Measurements from ENCODE around the gene ARID1B.

Gene ARID1B

GRCh38 chr6:157200611-157201010 lies 423.4 kb downstream of the ARID1B start:
- no peak for DNase-seq

GRCh38 chr6:157201083-157201482 lies 423.9 kb downstream of the ARID1B start:
- DNase-seq: no peak

- DNase-seq: no peak
Observed at GRCh38 chr6:157203312-157203744, 426.1 kb downstream of the ARID1B start.

GRCh38 chr6:157203764-157204163 lies 426.6 kb downstream of the ARID1B start:
- no peak for DNase-seq

GRCh38 chr6:157205473-157206358 lies 428.5 kb downstream of the ARID1B start:
- no peak for DNase-seq

- no peak for DNase-seq
Observed at GRCh38 chr6:157206359-157206815, 429.2 kb downstream of the ARID1B start.

GRCh38 chr6:157207521-157208076 lies 430.4 kb downstream of the ARID1B start:
- no peak for DNase-seq

- no peak for DNase-seq
Observed at GRCh38 chr6:157209865-157210530, 432.8 kb downstream of the ARID1B start.

GRCh38 chr6:157210954-157211353 lies 433.8 kb downstream of the ARID1B start:
- no peak for DNase-seq

- no peak for DNase-seq
Observed at GRCh38 chr6:157211603-157212455, 434.7 kb downstream of the ARID1B start.

- DNase-seq: no peak
Observed at GRCh38 chr6:157213426-157213825, 436.2 kb downstream of the ARID1B start.

GRCh38 chr6:157213907-157214565 lies 436.9 kb downstream of the ARID1B start:
- DNase-seq: no peak

- DNase-seq: no peak
Observed at GRCh38 chr6:157215717-157216116, 438.5 kb downstream of the ARID1B start.

- no peak for DNase-seq
Observed at GRCh38 chr6:157216570-157216969, 439.4 kb downstream of the ARID1B start.

- DNase-seq: no peak
Observed at GRCh38 chr6:157217198-157217893, 440.2 kb downstream of the ARID1B start.

- DNase-seq: no peak
Observed at GRCh38 chr6:157217894-157218370, 440.8 kb downstream of the ARID1B start.

GRCh38 chr6:157218371-157219198 lies 441.4 kb downstream of the ARID1B start:
- no peak for DNase-seq

- DNase-seq: peak; percentile 63
Observed at GRCh38 chr6:157219201-157220200, 442.3 kb downstream of the ARID1B start.

- DNase-seq: no peak
Observed at GRCh38 chr6:157220485-157220884, 443.3 kb downstream of the ARID1B start.
